Measurements from ENCODE around the gene CCND2. TPM values are rescaled to one million over a fixed set of nuclear protein-coding genes. Genes with fewer than 3 reads are reported as not detected.

The CCND2 gene
- total and polyA plus RNA-seq, 7 experiments from 2014 or later, result 57.3 to 659 (median 97.4) TPM

GRCh38 chr12:4269279-4269991 is 4.1 kb upstream of the CCND2 start:
- Mint-ChIP-seq H3K9me3 (peaks cover 0 to 4% (median 0%) of the 10 kb centered on the region in 11 donors), H3K27me3 (peaks cover 0 to 35% (median 0%) of the 10 kb centered on the region in 5 donors), H3K36me3 (peaks cover 0 to 2% (median 0%) of the 10 kb centered on the region in 5 donors), H3K4me3 (peak overlapping the region; percentile 94 to 100 (median 97)), H3K4me1 (peaks cover 4 to 29% (median 15%) of the 10 kb centered on the region in 7 donors), H3K27ac (peak overlapping the region; percentile 97 to 99 (median 98))
- peak; percentile 64 for ATAC-seq
- Histone ChIP-seq H3K27ac (ENCODE audit: low read depth, low read length) (peak overlapping the region; percentile 97), H3K9me3 (ENCODE audit: control insufficient read depth in 2 of 3, low read length in 3 of 3) (no peaks in the 10 kb centered on the region), H3K36me3 (ENCODE audit: control insufficient read depth in 2 of 3, insufficient read depth in 3 of 3, low read length in 3 of 3) (peaks cover 0 to 10% (median 0%) of the 10 kb centered on the region in 3 experiments), H3K4me3 (ENCODE audit: low read length) (peak overlapping the region; percentile 85), H3K4me1 (ENCODE audit: control insufficient read depth in 2 of 2, insufficient read depth in 2 of 2, low read length in 2 of 2) (peaks cover 4 to 11% of the 10 kb centered on the region in 2 donors), H3K27me3 (ENCODE audit: control insufficient read depth in 2 of 2, insufficient read depth in 2 of 2, low read length in 2 of 2) (no peaks in the 10 kb centered on the region)
- POLR2A ChIA-PET, result interaction anchor here (0.6 to 3.4 kb wide), 32 partner anchors 9 to 418 kb away, joined by 3 to 23 read pairs (median 4); partner anchors contain the start of gene PARP11
- intact Hi-C loops (cut with micrococcal nuclease), result loop anchor here (1.0 to 5.0 kb wide), 7 partner anchors 8 to 517 kb away; partner anchors contain the start of genes CRACR2A (in 1 of the 2) and RAD51AP1 (in 1 of the 2)
- CTCF ChIA-PET, result interaction anchor here (0.8 to 3.6 kb wide), 12 partner anchors 8 to 384 kb away, joined by 3 to 27 read pairs (median 4); no protein-coding TSS in a partner anchor
- peak; percentile 84 to 95 (median 94) for DNase-seq

DNA sequence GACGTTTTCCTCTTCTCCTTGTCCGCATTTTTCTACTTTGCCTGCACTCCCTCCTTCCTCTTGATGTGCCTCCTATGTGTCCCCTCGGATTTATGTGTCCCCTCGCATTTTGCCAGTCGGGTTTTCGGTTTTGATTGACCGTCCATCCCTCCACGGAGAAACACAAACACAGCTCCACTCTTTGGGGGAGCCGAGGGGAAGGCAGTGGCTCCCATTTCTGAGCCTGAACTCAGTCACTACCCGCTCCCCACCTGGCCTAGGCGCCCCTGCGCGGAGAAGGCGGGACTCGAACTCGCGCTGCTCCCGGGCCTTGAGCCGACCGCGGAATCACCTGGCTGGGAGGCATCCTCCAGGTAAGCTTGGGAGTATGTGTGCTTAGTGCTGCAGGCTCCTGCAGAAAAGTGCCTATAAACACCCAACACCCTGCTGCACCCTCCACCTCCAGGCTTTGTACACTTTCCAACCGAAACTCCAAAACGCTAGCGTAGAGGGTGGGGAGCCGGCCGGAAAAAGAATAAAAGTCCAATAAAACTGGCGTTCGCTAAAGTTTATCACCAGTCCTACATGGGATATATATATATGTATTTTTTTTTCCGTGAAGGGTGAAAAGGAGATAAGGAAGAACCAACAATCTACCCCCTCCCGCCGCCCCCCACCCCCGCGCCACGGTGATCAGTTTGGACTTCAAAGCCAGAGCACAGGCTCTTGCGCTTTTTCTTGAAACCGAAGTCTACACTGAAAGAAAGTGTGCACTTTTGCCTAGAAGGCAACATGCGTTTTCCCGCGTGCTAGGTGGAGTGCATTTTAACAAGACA is 3.3 kb upstream of the CCND2 start:
- Histone ChIP-seq H3K27ac (ENCODE audit: low read depth, low read length) (peak overlapping the region; percentile 97), H3K9me3 (ENCODE audit: control insufficient read depth in 2 of 3, low read length in 3 of 3) (no peaks in the 10 kb centered on the region), H3K4me1 (ENCODE audit: control insufficient read depth in 2 of 2, insufficient read depth in 2 of 2, low read length in 2 of 2) (peaks cover 4 to 11% of the 10 kb centered on the region in 2 donors), H3K4me3 (ENCODE audit: low read length) (peak overlapping the region; percentile 85), H3K27me3 (ENCODE audit: control insufficient read depth in 2 of 2, insufficient read depth in 2 of 2, low read length in 2 of 2) (no peaks in the 10 kb centered on the region), H3K36me3 (ENCODE audit: control insufficient read depth in 2 of 3, insufficient read depth in 3 of 3, low read length in 3 of 3) (peaks cover 0 to 18% (median 0%) of the 10 kb centered on the region in 3 experiments)
- DNase-seq (peak in 8 of 9 donors; percentile 28 to 60 (median 54)), ATAC-seq (no peak)
- CTCF ChIA-PET, result interaction anchor here (0.9 to 3.6 kb wide), 8 partner anchors 8 to 385 kb away, joined by 3 to 27 read pairs (median 4); no protein-coding TSS in a partner anchor
- peaks cover 0 to 7% (median 0%) of the 10 kb centered on the region in 5 donors for H3K36me3 Mint-ChIP-seq
- peak overlapping the region; percentile 97 to 99 (median 98) for H3K27ac Mint-ChIP-seq
- peaks cover 0 to 30% (median 0%) of the 10 kb centered on the region in 5 donors for H3K27me3 Mint-ChIP-seq
- intact Hi-C loops (cut with micrococcal nuclease), result loop anchor here in 1 of 2 donors (5.0 kb wide), 1 partner anchor 518 kb away; the partner anchor contains the start of gene CRACR2A
- H3K4me3 Mint-ChIP-seq, result peak overlapping the region; percentile 94 to 100 (median 97)
- POLR2A ChIA-PET, result interaction anchor here (0.6 to 3.4 kb wide), 23 partner anchors 13 to 391 kb away, joined by 3 to 23 read pairs (median 4); no protein-coding TSS in a partner anchor
- peaks cover 4 to 29% (median 15%) of the 10 kb centered on the region in 7 donors for H3K4me1 Mint-ChIP-seq
- peaks cover 0 to 4% (median 0%) of the 10 kb centered on the region in 11 donors for H3K9me3 Mint-ChIP-seq

GRCh38 chr12:4270831-4271716 is 2.5 kb upstream of the CCND2 start:
- ChIA-PET CTCF (interaction anchor here (0.9 to 1.4 kb wide), 5 partner anchors 107 to 385 kb away, joined by 3 to 11 read pairs (median 4); no protein-coding TSS in a partner anchor), POLR2A (interaction anchor here (0.6 to 3.4 kb wide), 20 partner anchors 14 to 403 kb away, joined by 3 to 23 read pairs (median 4); partner anchors contain the start of genes PARP11 and TIGAR)
- Mint-ChIP-seq H3K9me3 (peaks cover 0 to 4% (median 0%) of the 10 kb centered on the region in 11 donors), H3K4me3 (peak overlapping the region; percentile 94 to 100 (median 97)), H3K4me1 (peaks cover 7 to 29% (median 20%) of the 10 kb centered on the region in 7 donors), H3K36me3 (peaks cover 0 to 14% (median 0%) of the 10 kb centered on the region in 5 donors), H3K27me3 (peaks cover 0 to 23% (median 0%) of the 10 kb centered on the region in 5 donors), H3K27ac (peak overlapping the region; percentile 97 to 100 (median 98))
- Histone ChIP-seq H3K4me3 (ENCODE audit: low read length) (peak overlapping the region; percentile 85), H3K9me3 (ENCODE audit: control insufficient read depth in 2 of 3, low read length in 3 of 3) (no peaks in the 10 kb centered on the region), H3K36me3 (ENCODE audit: control insufficient read depth in 2 of 3, insufficient read depth in 3 of 3, low read length in 3 of 3) (peaks cover 0 to 18% (median 0%) of the 10 kb centered on the region in 3 experiments), H3K27me3 (ENCODE audit: control insufficient read depth in 2 of 2, insufficient read depth in 2 of 2, low read length in 2 of 2) (no peaks in the 10 kb centered on the region), H3K4me1 (ENCODE audit: control insufficient read depth in 2 of 2, insufficient read depth in 2 of 2, low read length in 2 of 2) (peaks cover 7 to 18% of the 10 kb centered on the region in 2 donors), H3K27ac (ENCODE audit: low read depth, low read length) (peak overlapping the region; percentile 97)
- DNase-seq (peak in 4 of 9 donors; percentile 18 to 52 (median 46)), ATAC-seq (no peak)
- intact Hi-C loops (cut with micrococcal nuclease), result loop anchor here in 1 of 2 donors (5.0 kb wide), 1 partner anchor 519 kb away; the partner anchor contains the start of gene CRACR2A

DNA sequence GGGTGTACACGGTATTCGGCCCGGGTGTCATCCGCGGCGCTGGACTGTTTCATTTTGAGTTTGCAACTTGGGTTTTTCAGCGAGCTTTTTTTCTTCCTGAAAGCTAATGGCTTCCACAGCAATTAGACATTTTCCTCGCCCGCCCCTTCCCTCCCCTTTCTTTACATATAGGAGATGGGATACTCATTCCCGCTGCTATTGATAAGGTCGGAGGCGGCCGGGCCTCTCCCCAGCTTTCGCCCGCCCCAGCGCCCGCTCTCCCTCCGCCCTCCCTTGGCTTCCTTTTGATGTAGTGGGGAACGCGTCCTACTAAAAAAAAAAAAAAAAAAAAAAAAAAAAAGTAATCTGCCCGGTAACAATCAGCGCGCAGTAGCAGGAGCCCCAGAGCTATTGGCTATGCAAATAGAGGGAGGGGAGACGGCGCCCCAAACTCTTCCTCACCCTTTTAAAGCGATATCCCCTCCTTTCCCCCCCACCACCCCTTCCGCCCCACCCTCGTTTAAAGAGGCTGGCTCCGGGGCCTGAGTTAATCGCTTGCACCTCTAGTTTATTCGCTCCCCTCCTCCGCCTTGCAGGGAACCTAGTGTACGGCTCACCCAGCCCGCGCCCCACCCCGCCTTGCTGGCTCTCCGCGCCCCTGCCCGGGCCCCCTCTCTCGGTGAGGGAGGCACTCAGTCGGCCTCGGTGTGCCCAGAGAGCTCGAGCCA is 1.7 kb upstream of the CCND2 start:
- CTCF ChIA-PET, result interaction anchor here (0.6 to 6.0 kb wide), 7 partner anchors 153 to 386 kb away, joined by 3 to 55 read pairs (median 4); no protein-coding TSS in a partner anchor
- peak overlapping the region; percentile 85 for H3K4me3 ChIP-seq (ENCODE audit: low read length)
- H3K27ac ChIP-seq (ENCODE audit: low read depth, low read length), result peak overlapping the region; percentile 97
- H3K27me3 ChIP-seq (ENCODE audit: control insufficient read depth in 2 of 2, insufficient read depth in 2 of 2, low read length in 2 of 2), result no peaks in the 10 kb centered on the region
- H3K36me3 Mint-ChIP-seq, result peaks cover under 1 to 22% (median 2%) of the 10 kb centered on the region in 5 donors
- H3K27ac Mint-ChIP-seq, result peak overlapping the region; percentile 91 to 100 (median 98)
- peaks cover 0 to 4% (median 0%) of the 10 kb centered on the region in 11 donors for H3K9me3 Mint-ChIP-seq
- ATAC-seq, result peak; percentile 76
- H3K9me3 ChIP-seq (ENCODE audit: control insufficient read depth in 2 of 3, low read length in 3 of 3), result no peaks in the 10 kb centered on the region
- H3K4me1 Mint-ChIP-seq, result peaks cover 15 to 35% (median 28%) of the 10 kb centered on the region in 7 donors
- peak; percentile 62 to 96 (median 88) for DNase-seq
- intact Hi-C loops (cut with micrococcal nuclease), result loop anchor here (1.0 to 5.0 kb wide), 7 partner anchors 49 to 520 kb away; partner anchors contain the start of genes PARP11 (in 2 of the 2), TIGAR (in 2 of the 2) and CRACR2A (in 1 of the 2)
- H3K4me1 ChIP-seq (ENCODE audit: control insufficient read depth in 2 of 2, insufficient read depth in 2 of 2, low read length in 2 of 2), result peaks cover 15 to 26% of the 10 kb centered on the region in 2 donors
- POLR2A ChIA-PET, result interaction anchor here (0.7 to 3.3 kb wide), 17 partner anchors 8 to 403 kb away, joined by 3 to 19 read pairs (median 4); partner anchors contain the start of genes PARP11 and TIGAR
- peaks cover 0 to 17% (median 0%) of the 10 kb centered on the region in 5 donors for H3K27me3 Mint-ChIP-seq
- H3K4me3 Mint-ChIP-seq, result peak overlapping the region; percentile 89 to 99 (median 96)
- H3K36me3 ChIP-seq (ENCODE audit: control insufficient read depth in 2 of 3, insufficient read depth in 3 of 3, low read length in 3 of 3), result peaks cover 0 to 18% (median 0%) of the 10 kb centered on the region in 3 experiments

All from naive thymus-derived CD4-positive, alpha-beta T cell (primary cell).